Skeletal muscle tissue (tissue), 4 donors: ENCODE measurements around the gene FNDC3B. TPM values are rescaled to one million over a fixed set of nuclear protein-coding genes. Genes with fewer than 3 reads are reported as not detected.

Source experiments
- H3K27ac ChIP-seq: one replicate; pipeline ENCODE4 v1.7.0; 2013; ENCODE audit warnings: mild to moderate bottlenecking, low read depth, low read length, inconsistent platforms
- H3K27me3 ChIP-seq, 3 donors: one replicate each; pipeline ENCODE4 v1.7.0; 2013; ENCODE audit warnings: low read length in 3 of 3; ENCODE audit not compliant: control insufficient read depth in 3 of 3, insufficient read depth in 3 of 3
- H3K36me3 ChIP-seq, 3 donors: one replicate each; pipeline ENCODE4 v1.7.0; 2013; ENCODE audit warnings: low read length in 3 of 3; ENCODE audit not compliant: control insufficient read depth in 3 of 3, insufficient read depth in 3 of 3
- H3K4me1 ChIP-seq, 3 donors: one replicate each; pipeline ENCODE4 v1.7.0; 2013; ENCODE audit warnings: low read length in 3 of 3, mild to moderate bottlenecking in 3 of 3; ENCODE audit not compliant: control insufficient read depth in 3 of 3, insufficient read depth in 3 of 3
- H3K4me3 ChIP-seq, 3 donors: one replicate each; pipeline ENCODE4 v1.7.0; 2013; ENCODE audit warnings: low read length in 3 of 3
- H3K9ac ChIP-seq, 3 donors: one replicate each; pipeline ENCODE4 v1.7.0; 2013; ENCODE audit warnings: low read length in 3 of 3, mild to moderate bottlenecking in 3 of 3, moderate library complexity in 2 of 3, low read depth in 1 of 3
- H3K9me3 ChIP-seq, 3 donors: one replicate each; pipeline ENCODE4 v1.7.0; 2013; ENCODE audit warnings: low read length in 3 of 3; ENCODE audit not compliant: control insufficient read depth in 3 of 3
- total RNA-seq: library from RNA; depleted of rRNA; stranded (reverse); fragments of >200 nt; gene quantifications from one replicate; pipeline ENCODE4 v1.2.3, GENCODE V29; 2014
- donor health status: Osteomylitis.

Gene FNDC3B
- total RNA-seq, 1 donor from 2014 or later = 140 TPM

- Histone ChIP-seq H3K27ac (peak overlapping the region; percentile 73), H3K36me3 (no peaks in the 10 kb centered on the region), H3K9me3 (no peaks in the 10 kb centered on the region), H3K9ac (peak overlapping the region in 1 of 3 donors; percentile 3), H3K4me1 (peaks cover 20 to 46% (median 46%) of the 10 kb centered on the region in 3 donors), H3K4me3 (no peak overlapping the region), H3K27me3 (no peaks in the 10 kb centered on the region)
These were observed 219.2 kb downstream of the FNDC3B start for GRCh38 chr3:172258624-172259023.

DNA sequence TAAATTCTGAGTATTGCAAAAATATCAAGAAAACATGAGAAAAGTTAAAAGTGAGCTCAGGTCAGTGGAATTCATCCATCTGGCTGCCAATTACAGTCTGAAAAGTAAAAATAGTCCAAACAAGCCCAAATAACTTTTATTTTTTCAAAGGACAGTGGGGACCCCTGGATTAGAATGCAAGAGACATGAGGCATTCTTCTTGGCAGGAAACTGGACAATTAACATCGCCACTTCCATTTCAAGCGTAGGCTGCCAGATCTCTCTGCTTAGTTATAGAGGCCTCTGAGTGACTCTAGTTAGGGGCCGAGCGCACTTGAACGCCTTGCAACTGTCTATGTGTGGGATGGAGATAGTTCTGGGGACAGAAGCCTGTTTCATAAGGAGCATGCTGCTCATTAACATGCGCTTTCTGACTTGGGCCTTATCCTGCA lies 219.7 kb downstream of the FNDC3B start:
- Histone ChIP-seq H3K36me3 (no peaks in the 10 kb centered on the region), H3K27me3 (no peaks in the 10 kb centered on the region), H3K9me3 (no peaks in the 10 kb centered on the region), H3K9ac (no peak overlapping the region), H3K4me3 (no peak overlapping the region), H3K4me1 (peaks cover 20 to 46% (median 46%) of the 10 kb centered on the region in 3 donors), H3K27ac (peak overlapping the region; percentile 73)

DNA sequence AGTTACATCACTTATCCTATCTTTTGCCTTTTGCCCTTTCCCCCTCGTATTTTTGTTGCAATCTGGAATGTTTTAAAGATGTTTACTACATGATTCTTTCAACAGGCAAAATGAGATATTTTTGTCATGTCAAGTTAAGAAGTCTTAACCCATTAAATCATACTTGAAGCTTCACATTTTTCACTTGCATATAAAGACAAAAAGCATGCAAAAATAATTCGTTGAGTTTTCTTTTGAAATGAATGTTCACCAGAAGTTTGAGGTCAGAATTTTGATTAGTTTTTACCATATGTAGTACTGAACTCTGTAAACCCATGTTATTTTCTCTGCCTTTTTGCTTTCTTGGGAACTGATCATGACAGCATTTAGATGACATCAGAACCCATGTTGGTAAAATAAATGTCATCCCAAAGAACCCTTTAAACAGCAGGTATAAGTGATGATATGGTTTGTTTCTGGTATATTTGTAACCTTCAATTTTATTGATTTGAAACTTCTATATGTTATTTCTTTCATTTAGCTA lies 220.4 kb downstream of the FNDC3B start:
- H3K36me3 ChIP-seq = no peaks in the 10 kb centered on the region
- no peak overlapping the region for H3K4me3 ChIP-seq
- H3K9me3 ChIP-seq = no peaks in the 10 kb centered on the region
- no peaks in the 10 kb centered on the region for H3K27me3 ChIP-seq
- no peak overlapping the region for H3K9ac ChIP-seq
- peak overlapping the region; percentile 73 for H3K27ac ChIP-seq
- H3K4me1 ChIP-seq = peaks cover 20 to 46% (median 46%) of the 10 kb centered on the region in 3 donors

- H3K9ac ChIP-seq = no peak overlapping the region
- no peak overlapping the region for H3K27ac ChIP-seq
- peaks cover 20 to 46% (median 46%) of the 10 kb centered on the region in 3 donors for H3K4me1 ChIP-seq
These were observed 221.0 kb downstream of the FNDC3B start for GRCh38 chr3:172260381-172260780.

DNA sequence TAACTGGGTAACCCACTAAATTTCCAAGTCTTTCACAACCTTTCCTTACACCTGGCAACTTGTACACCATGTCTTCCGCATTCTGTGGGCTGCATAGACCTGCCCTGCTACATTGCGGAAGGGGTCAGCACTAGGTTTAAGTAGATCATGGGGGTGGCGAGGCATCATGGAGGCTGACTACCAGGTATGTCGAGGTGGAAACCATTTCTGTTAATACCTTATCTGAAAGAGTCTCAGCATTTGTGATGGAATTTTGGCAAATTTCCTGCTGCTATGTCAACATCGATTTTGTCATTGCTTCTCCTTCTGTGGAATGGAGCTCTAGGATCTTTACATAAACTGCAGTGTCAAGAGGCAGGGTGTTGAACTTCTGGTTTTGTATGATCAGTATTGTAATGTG lies 221.7 kb downstream of the FNDC3B start:
- no peak overlapping the region for H3K27ac ChIP-seq
- no peaks in the 10 kb centered on the region for H3K9me3 ChIP-seq
- H3K9ac ChIP-seq = no peak overlapping the region
- H3K4me1 ChIP-seq = peaks cover 17 to 40% (median 40%) of the 10 kb centered on the region in 3 donors
- no peaks in the 10 kb centered on the region for H3K27me3 ChIP-seq
- no peak overlapping the region for H3K4me3 ChIP-seq
- no peaks in the 10 kb centered on the region for H3K36me3 ChIP-seq

More at GRCh38 chr3:172260381-172260780, 221.0 kb downstream of the FNDC3B start:
- Histone ChIP-seq H3K9me3 (no peaks in the 10 kb centered on the region), H3K27me3 (no peaks in the 10 kb centered on the region), H3K36me3 (no peaks in the 10 kb centered on the region), H3K4me3 (no peak overlapping the region)

- Histone ChIP-seq H3K9me3 (no peaks in the 10 kb centered on the region), H3K9ac (no peak overlapping the region), H3K27ac (no peak overlapping the region), H3K4me3 (no peak overlapping the region), H3K36me3 (peaks cover 3 to 7% (median 4%) of the 10 kb centered on the region in 3 donors), H3K27me3 (no peaks in the 10 kb centered on the region), H3K4me1 (peaks cover 13 to 28% (median 23%) of the 10 kb centered on the region in 3 donors)
These were observed 223.7 kb downstream of the FNDC3B start for GRCh38 chr3:172262991-172263608.

DNA sequence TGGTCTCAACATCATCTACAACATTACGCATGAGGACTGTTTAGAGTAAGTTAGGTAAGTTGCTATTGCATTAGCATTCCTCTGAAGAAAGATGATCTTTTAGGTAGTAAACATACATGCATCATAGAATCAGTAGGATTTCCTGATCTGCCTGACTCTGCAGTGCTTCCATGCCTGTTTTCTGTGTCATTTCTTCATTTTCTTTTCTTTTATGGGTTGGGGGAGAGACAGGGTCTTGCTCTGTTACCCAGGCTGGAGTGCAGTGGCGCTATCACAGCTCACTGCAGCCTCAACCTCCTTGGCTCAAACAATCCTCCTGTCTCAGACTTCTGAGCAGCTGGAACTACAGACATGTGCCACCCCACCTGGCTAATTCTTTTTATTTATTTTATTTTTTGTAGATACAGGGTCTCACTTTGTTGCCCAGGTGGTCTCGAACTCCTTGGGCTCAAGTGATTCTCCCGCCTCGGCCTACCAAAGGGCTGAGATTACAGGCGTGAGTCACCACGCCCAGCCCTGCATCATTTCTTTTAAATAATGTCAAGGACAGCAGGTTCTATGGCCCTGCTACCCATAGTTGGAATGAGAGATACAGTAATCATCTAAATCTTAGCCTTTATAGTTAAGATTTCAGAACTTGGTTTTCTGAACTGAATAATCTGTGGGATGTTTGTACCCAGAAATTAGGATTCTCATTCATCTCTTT lies 224.6 kb downstream of the FNDC3B start:
- peaks cover 3 to 7% (median 4%) of the 10 kb centered on the region in 3 donors for H3K36me3 ChIP-seq
- peaks cover 6 to 20% (median 15%) of the 10 kb centered on the region in 3 donors for H3K4me1 ChIP-seq

DNA sequence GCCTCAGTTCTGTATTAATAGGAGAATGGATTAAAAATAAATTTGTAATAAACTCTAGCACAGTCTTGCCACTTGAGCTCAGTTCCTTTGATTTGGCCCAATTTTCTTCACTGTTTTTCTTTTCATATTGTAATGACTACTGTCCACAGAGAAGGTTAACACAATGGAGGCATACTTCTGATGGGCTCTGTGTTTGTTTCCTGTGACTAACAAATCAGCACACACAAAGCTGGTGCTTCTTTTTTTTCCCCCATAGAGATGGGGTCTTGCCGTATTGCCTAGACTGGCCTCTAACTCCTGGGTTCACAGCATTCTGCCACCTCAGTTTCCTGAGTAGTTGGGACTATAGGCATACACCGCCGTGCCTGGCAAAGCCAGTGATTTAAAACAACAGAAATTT lies 226.7 kb downstream of the FNDC3B start:
- no peak overlapping the region for H3K9ac ChIP-seq
- H3K4me3 ChIP-seq = no peak overlapping the region
- H3K4me1 ChIP-seq = peaks cover 0 to 5% (median 0%) of the 10 kb centered on the region in 3 donors
- H3K36me3 ChIP-seq = peaks cover 4 to 7% (median 7%) of the 10 kb centered on the region in 3 donors
- H3K27me3 ChIP-seq = no peaks in the 10 kb centered on the region
- no peaks in the 10 kb centered on the region for H3K9me3 ChIP-seq
- no peak overlapping the region for H3K27ac ChIP-seq

More for the DNA sequence above, 224.6 kb downstream of the FNDC3B start:
- no peaks in the 10 kb centered on the region for H3K9me3 ChIP-seq
- no peak overlapping the region for H3K4me3 ChIP-seq
- H3K9ac ChIP-seq = no peak overlapping the region
- no peaks in the 10 kb centered on the region for H3K27me3 ChIP-seq
- H3K27ac ChIP-seq = no peak overlapping the region

DNA sequence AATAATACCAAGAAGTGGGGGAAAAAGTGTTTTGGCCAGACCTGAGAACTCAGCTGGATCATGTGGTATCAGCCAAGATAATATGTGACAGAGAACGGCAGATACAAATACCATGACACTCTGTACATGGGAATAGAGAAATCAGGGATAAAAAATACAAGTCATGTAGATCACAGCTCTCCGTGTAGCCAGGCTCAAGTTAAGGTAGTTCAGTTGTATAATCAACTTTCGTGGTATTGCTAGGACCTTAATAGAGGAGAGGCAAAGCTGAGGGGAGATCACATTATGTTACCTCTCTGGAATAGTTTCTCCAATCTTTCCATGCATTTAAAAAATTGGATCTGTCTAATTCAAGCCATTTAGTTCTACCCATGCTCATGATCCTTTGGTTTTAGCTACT lies 229.0 kb downstream of the FNDC3B start:
- Histone ChIP-seq H3K4me1 (peaks cover 0 to 3% (median 0%) of the 10 kb centered on the region in 3 donors), H3K9me3 (no peaks in the 10 kb centered on the region), H3K27ac (no peak overlapping the region), H3K4me3 (no peak overlapping the region), H3K36me3 (peaks cover 4 to 7% (median 7%) of the 10 kb centered on the region in 3 donors), H3K27me3 (no peaks in the 10 kb centered on the region), H3K9ac (no peak overlapping the region)

GRCh38 chr3:172268868-172269267 lies 229.5 kb downstream of the FNDC3B start:
- peaks cover 4 to 7% (median 7%) of the 10 kb centered on the region in 3 donors for H3K36me3 ChIP-seq
- peaks cover 0 to 4% (median 0%) of the 10 kb centered on the region in 3 donors for H3K4me1 ChIP-seq
- no peaks in the 10 kb centered on the region for H3K9me3 ChIP-seq
- H3K4me3 ChIP-seq = no peak overlapping the region
- H3K27me3 ChIP-seq = no peaks in the 10 kb centered on the region
- no peak overlapping the region for H3K27ac ChIP-seq
- H3K9ac ChIP-seq = no peak overlapping the region
